ENCODE measurements around the gene C1orf87. TPM values are rescaled to one million over a fixed set of nuclear protein-coding genes. Genes with fewer than 3 reads are reported as not detected.

C1orf87 gene
- total RNA-seq, 1 experiment from 2014 or later: 0.33 TPM

- Histone ChIP-seq H3K4me2 (ENCODE audit: insufficient read depth, insufficient read length, low read length) (no peak overlapping the region), H3K23me2 (ENCODE audit: insufficient read length, low read depth, low read length, poor library complexity, severe bottlenecking) (no peaks in the 10 kb centered on the region), H3K18ac (ENCODE audit: insufficient read length, low read depth, low read length) (no peak overlapping the region), H2BK120ac (ENCODE audit: low read depth, low read length, poor library complexity, severe bottlenecking) (no peak overlapping the region), H3K4ac (ENCODE audit: low read depth, low read length) (no peak overlapping the region), H2BK20ac (ENCODE audit: low read depth, low read length, poor library complexity, severe bottlenecking) (no peak overlapping the region), H2AFZ (ENCODE audit: low read length) (no peak overlapping the region), H3K4me1 (ENCODE audit: insufficient read depth, low read length) (no peaks in the 10 kb centered on the region), H3K79me1 (ENCODE audit: insufficient read depth, low read depth, low read length, poor library complexity, severe bottlenecking) (no peaks in the 10 kb centered on the region), H3K9me3 (ENCODE audit: control insufficient read depth, low read depth, low read length) (no peaks in the 10 kb centered on the region), H2BK5ac (ENCODE audit: insufficient read length, low read length) (no peak overlapping the region), H4K91ac (ENCODE audit: insufficient read length, low read depth, low read length) (no peak overlapping the region), H3K23ac (ENCODE audit: insufficient read length, low read depth, low read length) (no peak overlapping the region), H3K14ac (ENCODE audit: insufficient read depth, low read length) (no peak overlapping the region), H3K9ac (ENCODE audit: extremely low read depth, insufficient read length, low read length) (no peak overlapping the region), H3K79me2 (ENCODE audit: insufficient read depth, low read length) (no peaks in the 10 kb centered on the region), H4K5ac (ENCODE audit: insufficient read length, low read depth, low read length) (no peak overlapping the region), H3K27ac (ENCODE audit: insufficient read length, low read depth, low read length) (no peak overlapping the region), H3K56ac (ENCODE audit: insufficient read length, low read depth, low read length) (no peak overlapping the region), H2BK12ac (ENCODE audit: insufficient read length, low read depth, low read length) (no peak overlapping the region), H3K27me3 (ENCODE audit: insufficient read depth, low read length) (no peaks in the 10 kb centered on the region), H4K8ac (replicated peaks; ENCODE audit: insufficient read length, low read depth, low read length) (no peak overlapping the region), H3T11ph (ENCODE audit: low read length) (no peak overlapping the region), H2AK5ac (ENCODE audit: insufficient read length, low read length) (no peak overlapping the region), H2BK15ac (ENCODE audit: low read depth, low read length) (no peak overlapping the region), H4K20me1 (ENCODE audit: control insufficient read depth, insufficient read depth, insufficient read length) (no peaks in the 10 kb centered on the region)
- TF ChIP-seq CTCF (conservative IDR thresholded peaks at IDR 0.05): no peak
- Mint-ChIP-seq H3K4me1 (peaks cover 7 to 9% of the 10 kb centered on the region in 2 experiments), H3K27me3 (ENCODE audit: low read depth) (no peaks in the 10 kb centered on the region; the same call in 1 of the 2 replicates), H3K27ac (no peak overlapping the region), H3K9me3 (no peaks in the 10 kb centered on the region; a peak in 1 of 5 replicates), H3K4me3 (no peak overlapping the region), H3K36me3 (ENCODE audit: insufficient read depth in 1 of 3, low read depth in 3 of 3) (no peaks in the 10 kb centered on the region; a peak in 1 of 7 replicates)
- WGBS (ENCODE audit: extremely low coverage, insufficient read length, low lambda C conversion rate): no CpG with 5 or more reads among the region's 1 CpG
- DNase-seq: no peak
Measured at GRCh38 chr1:60111716-60112115, 38.1 kb upstream of the C1orf87 start.
